ENCODE results near the gene SEC61G.

Gene SEC61G

DNA sequence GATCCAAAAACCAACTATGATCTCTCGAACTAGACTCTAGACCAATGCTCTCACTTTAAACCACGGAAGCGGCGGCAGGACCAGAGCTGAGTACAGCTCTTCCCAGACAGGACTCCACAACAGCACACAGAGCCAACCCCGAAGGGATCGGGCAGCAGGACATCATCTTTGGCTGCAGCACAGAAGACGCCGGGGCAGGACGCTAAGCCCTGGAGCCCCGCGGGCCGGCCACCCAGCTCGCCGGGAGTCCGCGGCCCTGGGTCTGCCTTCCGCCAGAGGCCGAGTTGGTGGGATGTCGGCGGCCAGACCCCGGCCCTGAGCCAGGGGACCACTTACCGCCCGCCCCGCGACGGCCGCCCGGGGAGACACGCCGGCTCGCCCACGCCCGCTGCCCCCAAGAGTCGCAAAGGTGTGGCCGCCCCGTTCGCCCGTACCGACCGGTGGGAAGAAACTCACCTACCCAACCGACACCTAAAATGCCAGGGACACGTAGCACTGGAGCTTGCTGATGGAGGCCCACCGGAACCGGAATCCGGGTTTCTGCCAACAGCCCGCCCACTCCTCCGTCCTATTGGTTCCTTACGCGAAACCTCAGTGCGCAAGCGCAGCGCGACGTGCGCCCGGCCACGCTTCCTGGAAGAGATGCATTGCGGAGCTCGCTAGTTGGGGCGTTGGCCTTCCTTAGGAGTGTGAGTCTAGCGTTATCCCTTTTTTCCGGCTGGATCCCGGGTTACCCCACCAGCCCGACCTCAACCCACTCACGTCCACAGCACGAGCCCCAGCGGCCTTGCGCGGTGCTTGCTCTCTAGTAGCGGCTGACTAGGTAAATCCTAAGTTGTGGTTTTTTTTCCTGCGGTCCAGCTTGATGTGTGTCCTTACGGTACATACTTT, at the start of gene SEC61G:
Gene SEC61G (minus strand): TSS at position 510 of the 891 bp plus-strand sequence. CDS start 1,623 bp downstream, outside the sequence.
- FAIRE-seq: peak; percentile 93

DNA sequence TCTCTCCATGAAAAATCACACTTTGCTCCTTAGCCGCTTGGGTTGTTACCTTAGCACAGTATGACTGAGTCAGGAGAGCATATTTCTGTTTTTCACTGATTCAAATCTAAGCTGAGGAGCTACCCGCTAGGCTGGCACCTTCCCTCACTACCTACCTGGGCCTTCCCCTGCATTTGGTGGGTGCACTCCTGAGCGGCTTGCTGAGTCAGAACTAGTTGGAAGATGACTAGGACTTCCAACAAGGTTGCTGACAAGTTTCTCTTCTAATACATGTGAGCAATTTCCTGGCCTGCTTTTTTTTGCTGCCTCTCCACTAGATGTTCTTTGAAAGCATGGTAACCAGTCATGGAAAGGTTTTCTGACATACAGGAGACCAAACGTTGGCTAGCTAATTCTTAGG, 43.8 kb upstream of the SEC61G start:
- no peak for FAIRE-seq

DNA sequence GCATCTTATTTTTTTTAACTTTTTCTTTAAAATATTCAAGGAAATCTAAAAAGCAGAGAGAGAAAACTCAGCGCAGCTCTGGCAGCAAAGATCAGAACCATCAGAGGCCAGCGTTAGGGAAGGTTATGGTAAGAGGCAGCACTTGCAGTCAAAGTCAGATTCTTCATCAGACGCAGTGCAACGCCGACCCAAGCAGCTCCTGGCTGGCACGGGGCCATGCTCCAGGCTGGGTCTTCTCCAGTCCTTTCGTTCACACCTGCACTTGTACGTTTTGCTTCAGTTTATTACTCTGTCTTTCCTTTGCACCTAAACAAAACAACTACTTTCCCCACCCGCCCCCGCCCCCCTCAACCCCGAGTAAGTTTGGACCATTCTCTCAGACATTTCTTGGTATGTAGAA, 43.1 kb upstream of the SEC61G start:
- no peak for FAIRE-seq

DNA sequence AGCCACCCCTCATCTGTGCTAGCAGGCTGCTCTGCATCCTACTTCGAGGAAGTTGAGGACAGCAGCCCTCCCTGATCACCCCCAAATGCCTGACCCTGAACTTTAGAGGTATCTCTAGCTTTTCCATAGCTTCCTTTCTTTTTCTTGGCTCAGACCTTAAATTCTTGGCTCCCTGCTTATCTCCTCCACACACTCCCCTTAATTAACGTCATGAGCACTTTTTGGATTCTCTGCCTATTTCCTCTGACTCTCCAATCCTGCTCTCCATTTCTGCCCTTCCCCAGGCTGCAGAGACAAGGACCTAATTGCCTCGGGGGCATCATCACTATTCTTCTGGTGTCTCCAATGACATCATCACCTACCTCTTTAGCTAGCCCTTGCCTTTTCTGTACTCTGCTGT, 40.8 kb upstream of the SEC61G start:
- FAIRE-seq: no peak

DNA sequence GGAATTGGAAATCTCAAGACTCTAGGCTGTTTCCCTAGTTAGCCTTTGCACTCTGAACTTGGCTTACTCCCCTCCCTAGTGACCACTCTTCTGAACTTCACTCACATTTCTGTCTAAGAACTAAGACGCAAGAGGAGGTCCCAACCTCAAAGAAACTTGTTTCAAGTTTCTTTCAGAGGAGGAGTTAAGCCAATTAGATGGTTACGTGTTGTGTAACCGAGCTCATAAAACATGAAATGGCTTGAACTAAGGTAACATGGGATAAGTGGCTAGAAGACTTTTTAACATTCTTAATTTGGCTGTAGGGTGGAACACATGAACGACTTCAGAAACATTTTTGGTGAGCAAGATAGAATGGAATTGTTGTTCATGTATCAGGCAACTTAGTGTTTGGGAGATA, 39.5 kb upstream of the SEC61G start:
- FAIRE-seq: no peak

DNA sequence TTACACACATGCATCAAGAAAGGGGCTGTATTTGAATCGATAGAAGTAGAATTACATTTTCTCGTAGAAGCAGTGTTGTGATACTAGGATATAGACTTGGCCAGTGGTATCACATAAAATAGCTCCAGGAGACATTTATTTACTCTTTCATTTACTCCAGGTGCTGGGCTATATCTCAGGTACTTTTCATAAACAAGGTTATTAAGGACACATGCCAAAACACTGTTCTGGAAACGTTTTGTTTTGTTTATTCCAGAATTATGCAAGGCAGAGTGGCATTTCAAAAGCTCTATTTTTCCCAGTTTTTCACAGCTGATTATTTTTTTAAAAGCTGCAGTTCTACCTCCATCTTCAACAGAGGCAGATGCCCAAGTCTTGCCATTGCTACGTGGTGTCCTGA, 37.8 kb upstream of the SEC61G start:
- FAIRE-seq: no peak

DNA sequence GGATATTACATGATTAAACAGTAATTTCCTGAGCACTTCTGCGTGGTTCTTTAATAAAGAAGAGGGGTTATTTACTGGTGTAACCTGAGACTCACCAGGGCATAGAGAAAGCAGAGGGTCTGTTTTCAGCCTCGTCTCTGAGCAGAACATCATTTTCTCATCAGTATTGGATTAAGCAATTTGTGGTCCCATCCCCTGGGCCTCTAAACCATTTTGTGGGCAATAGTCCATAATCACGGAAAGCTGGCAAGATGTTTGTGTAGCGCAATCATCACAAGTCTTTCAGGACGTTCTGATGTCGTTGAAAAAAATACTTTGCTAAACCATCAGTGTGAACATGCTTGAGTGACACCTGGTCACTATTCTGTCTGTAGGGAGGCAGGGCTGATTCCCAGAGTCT, 37.1 kb upstream of the SEC61G start:
- no peak for FAIRE-seq

DNA sequence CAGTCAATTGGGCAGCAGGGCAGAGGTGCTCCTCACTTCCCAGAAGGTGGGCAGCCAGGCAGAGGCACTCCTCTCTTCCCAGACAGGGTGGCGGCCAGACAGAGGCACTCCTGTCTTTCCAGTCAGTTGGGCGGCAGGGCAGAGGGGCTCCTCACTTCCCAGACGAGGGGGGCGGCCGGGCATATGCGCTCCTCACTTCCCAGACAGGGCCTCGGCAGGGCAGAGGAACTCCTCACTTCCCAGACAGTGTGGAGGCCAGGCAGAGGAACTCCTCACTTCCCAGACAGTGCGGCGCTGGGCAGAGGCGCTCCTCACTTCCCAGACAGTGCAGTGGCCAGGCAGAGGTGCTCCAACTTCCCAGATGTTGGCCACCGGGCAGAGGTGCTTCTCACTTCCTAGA, 33.4 kb upstream of the SEC61G start:
- no peak for FAIRE-seq

DNA sequence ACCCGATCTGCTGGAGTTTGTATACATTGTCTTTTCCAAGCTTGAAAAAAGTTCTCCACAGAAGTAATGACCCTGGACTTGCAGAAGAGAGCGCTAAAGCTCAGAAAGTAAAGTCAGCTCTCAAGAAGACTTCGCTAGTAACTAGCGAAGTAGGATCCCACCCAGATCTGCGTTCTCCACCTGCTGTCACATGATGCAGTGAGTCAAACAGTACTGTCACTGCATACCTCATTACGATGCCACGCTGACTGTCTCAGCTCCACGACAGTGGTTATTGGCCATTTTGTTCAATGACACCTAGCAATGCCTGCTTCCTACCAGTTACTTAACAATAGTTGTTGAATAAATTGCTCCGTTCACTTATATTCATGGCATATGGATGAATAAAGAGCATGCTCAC, 29.7 kb upstream of the SEC61G start:
- FAIRE-seq: peak; percentile 92

DNA sequence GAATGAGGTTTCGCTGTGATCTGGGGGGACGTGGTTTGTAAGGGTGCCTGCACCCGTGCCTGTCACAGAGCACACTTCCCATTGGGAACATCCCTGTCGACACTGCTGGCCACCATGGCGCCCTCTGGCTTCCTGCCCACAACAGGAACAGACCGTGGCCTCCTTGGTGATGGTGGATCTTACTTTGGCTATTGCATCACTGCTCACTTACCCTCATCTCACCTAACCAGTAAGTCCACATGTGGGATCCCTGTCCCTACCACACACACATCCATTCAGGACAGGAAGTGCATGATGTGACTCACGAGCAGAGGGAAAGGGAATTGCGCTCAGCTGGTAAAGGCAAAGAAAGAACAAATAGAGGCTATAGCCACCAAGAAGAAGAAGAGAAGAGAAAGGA, 26.2 kb upstream of the SEC61G start:
- no peak for FAIRE-seq

DNA sequence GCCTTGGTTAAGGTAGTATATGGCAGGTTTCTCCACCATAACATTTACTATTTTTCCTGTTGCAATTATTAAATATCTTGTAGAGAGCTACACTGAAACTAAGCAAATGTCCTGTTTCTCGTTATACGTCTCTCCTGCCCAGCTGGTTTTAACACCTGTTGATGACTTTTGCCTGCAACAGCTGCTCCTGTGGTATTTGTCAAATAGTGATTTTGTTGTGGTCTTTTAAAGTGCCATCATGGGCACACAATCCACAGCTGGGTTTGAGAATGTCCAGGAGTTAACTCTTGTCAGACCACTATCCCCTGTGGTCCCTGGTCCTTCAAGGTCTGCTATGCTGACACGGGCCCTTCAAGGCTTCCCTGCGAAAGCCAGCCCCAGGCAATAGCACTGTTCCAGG, 24.9 kb upstream of the SEC61G start:
- FAIRE-seq: no peak

DNA sequence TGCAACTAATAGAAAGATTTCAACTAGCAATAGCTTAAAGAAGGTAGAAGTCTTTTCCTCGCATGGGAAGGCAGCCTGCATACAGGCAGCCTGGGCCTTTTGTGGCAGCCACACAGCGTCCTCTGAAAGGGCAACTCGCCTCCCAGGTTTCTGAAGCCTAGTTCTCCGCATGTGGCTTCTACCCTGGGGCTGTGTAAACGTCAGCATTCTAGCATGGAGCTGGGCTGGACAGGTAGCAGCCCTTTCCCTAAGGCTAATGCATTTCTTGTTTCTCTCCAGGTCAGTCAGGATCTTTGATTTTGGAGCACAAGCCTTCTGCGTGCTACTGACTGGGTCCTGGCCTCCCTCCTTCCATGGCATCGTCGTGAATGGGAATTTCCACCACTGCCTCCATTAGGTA, 23.8 kb upstream of the SEC61G start:
- FAIRE-seq: no peak

DNA sequence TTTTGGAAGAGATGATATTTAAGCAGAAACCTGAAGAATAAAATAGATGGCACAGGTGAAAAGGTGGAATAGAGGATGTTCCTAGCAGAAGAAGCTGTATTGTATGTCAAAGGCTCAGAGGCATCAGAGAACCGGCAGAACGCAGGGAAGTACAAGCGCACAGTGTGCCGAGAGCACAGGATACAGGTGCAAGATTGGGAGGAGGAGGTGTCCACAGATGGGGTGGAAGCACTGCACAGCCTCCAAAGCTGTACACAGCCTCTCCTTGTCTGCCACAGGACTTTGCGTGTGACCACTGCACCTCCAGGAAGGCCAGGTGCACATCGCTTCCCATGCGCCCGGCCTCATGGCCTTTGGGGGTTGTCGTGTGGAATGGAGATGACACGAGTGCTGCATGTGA, 23.3 kb upstream of the SEC61G start:
- FAIRE-seq: no peak

DNA sequence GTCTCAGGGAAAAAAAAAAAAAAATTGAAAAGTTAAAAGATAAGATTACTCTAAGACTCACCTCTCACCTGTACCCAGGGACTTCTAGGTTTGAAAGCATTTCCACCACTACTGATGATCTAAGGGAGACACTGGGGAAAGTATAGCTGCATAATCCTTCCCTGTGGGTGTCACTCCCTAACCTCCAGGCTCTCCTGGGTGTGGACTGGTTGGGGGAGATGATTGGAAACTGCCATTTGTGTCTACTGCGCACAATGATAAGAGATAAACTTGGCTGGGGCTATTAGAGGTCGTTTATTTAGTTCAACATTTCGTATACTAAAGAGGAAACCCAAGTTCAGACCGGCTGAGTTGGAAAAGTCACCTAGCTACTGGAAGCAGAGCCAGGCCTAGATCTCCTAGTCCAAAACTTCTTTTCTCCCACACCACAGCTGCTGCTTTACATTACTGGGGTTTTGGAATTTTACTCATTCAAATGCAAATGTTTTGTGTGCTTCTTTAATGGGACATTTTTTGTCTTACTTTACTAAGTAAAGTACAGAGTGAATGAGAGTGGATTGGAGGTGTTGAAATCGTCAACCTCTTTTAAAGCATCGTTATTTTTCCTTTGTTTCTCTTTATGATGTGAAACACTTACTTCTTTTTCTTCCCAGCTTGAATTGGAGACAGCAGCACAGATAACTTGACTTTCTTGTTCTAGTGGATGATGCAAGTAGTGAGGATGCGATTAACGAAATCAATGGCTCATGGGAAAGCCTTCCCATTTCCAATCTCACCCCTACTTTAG, 22.3 kb upstream of the SEC61G start:
- no peak for FAIRE-seq

DNA sequence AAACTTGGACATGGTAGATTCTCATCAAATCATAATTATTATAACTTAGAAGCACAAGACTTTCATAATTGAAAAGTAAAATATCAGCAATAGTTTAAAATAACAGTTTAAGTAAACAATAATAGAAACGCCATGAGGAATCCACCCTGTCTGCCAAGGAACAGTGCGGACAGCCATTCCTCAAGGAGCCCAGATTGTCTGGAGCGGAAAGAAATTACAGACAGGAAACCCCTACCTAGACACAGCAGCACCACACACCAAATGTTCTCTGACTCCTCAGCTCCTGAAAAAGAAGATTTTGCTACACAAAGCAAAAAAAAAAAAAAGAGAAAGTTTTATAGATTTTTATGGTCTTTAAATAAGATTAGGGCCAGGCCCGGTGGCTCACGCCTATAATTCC, 21.5 kb upstream of the SEC61G start:
- no peak for FAIRE-seq

DNA sequence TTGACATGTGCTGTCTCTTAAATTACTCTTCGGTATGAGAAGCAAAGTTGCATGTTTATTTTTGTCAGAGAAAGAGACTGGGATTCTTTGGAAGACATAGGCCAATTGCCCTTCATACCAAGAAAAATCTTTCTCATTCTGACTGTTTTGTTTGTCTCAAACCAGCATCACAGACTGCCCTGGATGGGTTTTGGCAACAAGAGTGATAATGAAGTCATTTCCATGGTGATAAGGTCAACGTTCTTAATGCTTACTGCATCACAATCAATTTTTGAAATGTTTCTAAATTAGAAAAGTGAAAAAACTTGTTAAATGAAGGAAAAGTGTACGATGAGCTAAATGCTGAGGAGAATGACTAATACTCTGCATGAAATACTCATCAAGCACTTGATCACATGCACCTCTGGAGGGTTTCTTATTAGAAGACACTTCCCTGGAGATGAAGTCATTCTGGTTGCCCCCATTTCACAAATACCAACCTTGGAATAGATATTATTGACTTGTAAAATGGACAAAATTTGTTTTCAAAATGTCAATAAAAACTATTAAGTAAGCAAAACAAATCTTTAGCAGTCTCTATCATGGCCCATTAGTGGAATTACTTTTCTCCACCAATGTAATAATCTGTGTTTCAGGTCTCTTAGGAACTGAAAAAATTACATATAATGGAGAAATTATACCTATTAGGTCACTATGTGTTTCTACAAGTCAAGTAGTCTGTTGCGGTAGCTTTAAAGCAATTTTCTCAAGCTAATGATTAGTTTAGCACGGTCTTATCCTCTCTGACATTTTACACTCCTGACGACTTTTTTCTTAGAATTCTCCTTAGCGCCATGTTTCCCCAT, 19.9 kb upstream of the SEC61G start:
- no peak for FAIRE-seq

DNA sequence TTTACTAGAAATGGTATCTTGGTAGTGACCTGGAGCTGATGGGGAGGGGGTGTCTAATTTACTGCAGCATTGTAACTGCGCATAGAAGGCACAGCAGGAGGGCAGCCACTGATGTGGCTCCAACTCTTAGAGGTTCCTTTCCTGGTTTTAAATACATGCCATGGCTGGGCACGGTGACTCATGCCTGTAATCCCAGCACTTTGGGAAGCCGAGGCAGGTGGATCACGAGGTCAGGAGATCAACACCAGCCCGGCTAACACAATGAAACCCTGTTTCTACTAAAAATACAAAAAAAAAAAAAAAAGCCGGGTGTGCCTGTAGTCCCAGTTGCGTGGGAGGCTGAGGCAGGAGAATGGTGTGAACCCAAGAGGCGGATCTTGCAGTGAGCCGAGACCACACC, 19.2 kb upstream of the SEC61G start:
- FAIRE-seq: no peak

DNA sequence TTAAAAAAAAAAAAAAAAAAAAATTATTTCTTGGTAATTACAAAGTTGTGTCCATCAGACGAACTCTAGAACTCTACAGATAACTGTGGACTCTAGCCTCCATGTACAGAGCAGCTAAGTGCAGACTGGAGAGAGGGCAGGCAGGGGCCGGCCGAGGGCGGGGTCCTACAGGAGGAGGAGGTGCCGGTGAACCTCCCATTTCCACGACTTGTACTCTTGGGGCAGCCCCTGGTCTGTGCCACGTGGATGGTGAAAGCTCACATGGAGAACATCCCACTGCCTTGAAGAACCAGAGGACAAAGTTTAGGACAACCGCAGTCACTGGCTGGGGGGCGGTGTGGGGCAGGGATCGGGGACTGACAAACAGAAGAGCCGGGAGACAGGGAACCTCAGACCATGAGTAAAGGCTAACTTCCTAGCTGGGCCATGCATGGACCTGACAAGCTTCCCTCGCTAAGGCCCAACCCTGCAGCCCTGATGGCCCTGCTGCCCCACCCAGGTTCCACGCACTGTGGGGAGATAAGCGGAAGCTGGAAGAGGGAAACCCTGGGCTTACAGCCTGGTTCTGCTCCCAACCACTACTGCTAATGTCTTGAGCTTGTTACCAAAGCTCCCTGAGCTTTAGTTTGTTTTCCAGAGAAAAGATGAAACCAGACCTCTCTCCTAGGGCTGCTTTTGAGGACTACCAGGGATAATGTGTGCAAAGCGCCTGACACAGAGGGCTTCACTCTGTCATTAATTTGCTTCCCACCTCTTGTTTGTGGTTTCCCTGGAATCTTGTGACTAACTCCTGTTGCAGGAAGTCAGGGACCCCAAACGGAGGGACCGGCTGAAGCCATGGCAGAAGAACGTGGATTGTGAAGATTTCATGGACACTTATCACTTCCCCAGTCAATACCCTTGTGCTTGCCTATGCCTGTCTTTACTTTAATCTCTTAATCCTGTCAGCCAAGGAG, 16.1 kb upstream of the SEC61G start:
- no peak for FAIRE-seq

DNA sequence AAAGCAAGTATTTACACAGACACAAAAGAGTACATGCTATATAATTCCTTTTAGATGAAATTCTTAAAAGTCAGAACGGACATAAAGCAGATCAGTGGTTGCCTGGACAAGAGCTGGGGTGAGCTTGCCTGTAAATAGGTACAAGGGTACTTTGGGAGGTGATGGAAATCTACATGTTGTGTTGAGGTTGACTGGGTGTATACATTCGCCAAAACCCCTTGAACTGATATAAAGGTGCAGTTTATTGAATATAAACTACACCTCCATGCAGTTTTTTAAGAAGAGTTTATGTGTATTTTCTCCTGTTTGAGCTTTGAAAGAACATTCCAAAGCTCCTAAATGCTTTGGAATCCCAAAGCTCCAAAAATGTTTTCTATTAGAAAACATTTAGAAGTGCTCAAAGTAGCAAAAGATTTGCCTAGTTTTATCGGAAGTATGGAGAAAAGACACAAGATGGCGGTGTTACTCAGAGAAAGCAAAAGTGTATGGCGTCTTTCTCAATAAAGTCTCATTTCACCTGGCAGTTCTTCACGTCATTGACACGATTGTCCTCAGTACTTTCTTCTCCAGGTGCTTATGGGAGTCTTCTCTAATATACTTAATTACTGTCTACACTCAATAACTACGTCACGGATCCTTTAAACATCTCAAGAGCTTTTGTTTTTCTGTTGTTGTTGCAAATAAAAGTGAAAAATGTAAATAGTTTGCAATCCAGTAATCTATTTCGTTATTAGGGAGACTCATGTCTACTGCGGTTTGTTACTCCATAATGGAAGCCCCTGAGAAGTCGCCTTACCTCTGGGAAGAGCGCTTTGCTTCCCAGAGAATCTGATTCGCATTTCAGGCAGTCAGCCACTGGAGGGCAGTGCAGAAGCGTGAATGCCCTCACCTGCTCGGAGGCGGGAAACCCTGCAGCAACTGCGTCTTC, 14.7 kb upstream of the SEC61G start:
- peak; percentile 92 for FAIRE-seq

DNA sequence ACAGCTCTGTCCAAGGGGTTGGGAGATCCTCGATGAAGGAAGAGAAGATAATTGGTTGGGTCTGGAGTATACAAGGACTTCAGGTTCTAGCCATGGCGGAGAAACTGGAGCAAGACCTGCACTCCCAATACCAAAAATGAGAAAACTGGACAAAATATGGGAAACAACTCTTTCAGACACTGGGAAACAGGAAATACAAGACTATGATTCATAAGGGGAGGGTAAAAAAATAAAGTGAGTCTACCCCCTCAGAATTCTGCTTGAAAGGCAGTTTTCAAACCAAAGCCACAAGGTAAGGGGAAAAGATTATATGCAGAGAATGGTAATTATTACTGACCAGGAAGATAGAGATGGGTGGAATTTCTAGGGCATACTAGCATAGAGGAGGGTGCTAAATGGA, 10.2 kb upstream of the SEC61G start:
- FAIRE-seq: no peak

DNA sequence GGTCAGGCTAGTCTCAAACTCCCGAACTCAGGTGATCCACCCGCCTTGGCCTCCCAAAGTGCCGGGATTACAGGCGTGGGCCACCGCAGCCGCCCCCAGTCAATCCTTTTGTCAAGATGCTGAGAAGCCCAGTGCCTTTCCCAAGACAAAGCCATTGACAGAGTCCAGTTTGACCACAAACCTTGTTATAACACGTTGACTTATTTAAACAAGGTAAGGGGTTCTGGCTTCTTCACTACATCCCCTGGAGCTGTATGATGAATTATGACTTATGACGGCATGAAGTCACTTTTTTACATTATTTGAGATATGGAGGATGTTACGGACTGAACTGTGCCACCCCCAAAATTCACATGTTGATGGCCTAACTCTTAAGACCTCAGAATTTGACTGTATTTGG, 5.8 kb upstream of the SEC61G start:
- no peak for FAIRE-seq

All from G401.6 (cell line).